HL-60 (cell line): ENCODE results near the gene FABP1.

Source experiments
- DNase-seq, 2 experiments: peaks; one replicate each; pipeline ENCODE4 v3.0.0-alpha.2; 2010 to 2020; ENCODE audit warnings: low read depth in 1 of 2, low spot score in 1 of 2
- H3K27ac ChIP-seq: fragments of 250-450 bp; sonication (Bioruptor Pico); replicated peaks from 2 replicates; pipeline ENCODE4 v1.5.1; 2020; ENCODE audit warnings: mild to moderate bottlenecking, moderate library complexity
- H3K27me3 ChIP-seq: fragments of 250-450 bp; sonication (Bioruptor Pico); 2 replicates; pipeline ENCODE4 v1.5.1; 2021; ENCODE audit warnings: mild to moderate bottlenecking, moderate library complexity; ENCODE audit not compliant: insufficient read depth, poor library complexity, severe bottlenecking
- H3K4me3 ChIP-seq: replicated peaks from 2 replicates; pipeline ENCODE4 v1.5.1; 2011; ENCODE audit warnings: mild to moderate bottlenecking, control low read depth, low read length; ENCODE audit not compliant: insufficient read depth
- CTCF ChIP-seq: IDR thresholded peaks from one replicate; pipeline ENCODE4 v1.5.1; 2011; ENCODE audit warnings: low read length, control low read depth, inconsistent platforms; ENCODE audit not compliant: insufficient read depth
- GABPA ChIP-seq: IDR thresholded peaks from 2 replicates; pipeline ENCODE4 v1.6.1; 2012; ENCODE audit warnings: low read depth
- POLR2AphosphoS5 ChIP-seq: IDR thresholded peaks from 2 replicates; pipeline ENCODE4 v1.6.1; 2012; ENCODE audit warnings: low read depth
- REST ChIP-seq: IDR thresholded peaks from 2 replicates; pipeline ENCODE4 v1.6.1; 2012; ENCODE audit warnings: low read depth; ENCODE audit not compliant: insufficient replicate concordance
- SPI1 ChIP-seq: IDR thresholded peaks from 2 replicates; pipeline ENCODE4 v1.6.1; 2012; ENCODE audit warnings: low read depth, mild to moderate bottlenecking, borderline replicate concordance

Gene FABP1

GRCh38 chr2:88114889-88115288 lies 13.0 kb downstream of the FABP1 start:
- DNase-seq: no peak
- Histone ChIP-seq H3K27me3 (no peaks in the 10 kb centered on the region), H3K27ac (no peak overlapping the region), H3K4me3 (no peak overlapping the region)
- no peak for TF ChIP-seq POLR2AphosphoS5
- TF ChIP-seq SPI1: no peak
- no peak for TF ChIP-seq GABPA

- Histone ChIP-seq H3K27ac (no peak overlapping the region), H3K4me3 (no peak overlapping the region), H3K27me3 (no peaks in the 10 kb centered on the region)
- TF ChIP-seq POLR2AphosphoS5 (no peak), GABPA (no peak), CTCF (no peak), REST (no peak)
- DNase-seq: no peak
Observed at GRCh38 chr2:88113069-88113468, 14.8 kb downstream of the FABP1 start.

- TF ChIP-seq REST (no peak), SPI1 (no peak)
- no peak overlapping the region for H3K27ac ChIP-seq
- DNase-seq: no peak
- no peak overlapping the region for H3K4me3 ChIP-seq
- H3K27me3 ChIP-seq: no peaks in the 10 kb centered on the region
Observed at GRCh38 chr2:88110830-88111229, 17.0 kb downstream of the FABP1 start.

GRCh38 chr2:88108796-88109195 lies 19.1 kb downstream of the FABP1 start:
- Histone ChIP-seq H3K27ac (no peak overlapping the region), H3K27me3 (no peaks in the 10 kb centered on the region), H3K4me3 (no peak overlapping the region)
- DNase-seq: no peak
- TF ChIP-seq CTCF: no peak
- TF ChIP-seq SPI1: no peak
- no peak for TF ChIP-seq GABPA
- no peak for TF ChIP-seq REST
- TF ChIP-seq POLR2AphosphoS5: no peak
